Stimulated activated CD4-positive, alpha-beta T cell treated with anti-CD3 and anti-CD28 coated beads, Interleukin-4, amount 100 ng/mL, for 48 hours (primary cell): Measurements from ENCODE around the gene SMTN.
"Not testable (repeated sequence)": the region's sequence is repeated elsewhere in the genome, so short reads cannot be mapped to it uniquely, and the experiment has no call there.

Experiments used
- DNase-seq, 2 donors: peaks; one replicate each; pipeline ENCODE4 v3.0.0-alpha.2; 2020; ENCODE audit warnings: low read depth in 2 of 2

SMTN gene

GRCh38 chr22:31090217-31091085 lies 9.3 kb downstream of the SMTN start:
- no peak for DNase-seq

DNA sequence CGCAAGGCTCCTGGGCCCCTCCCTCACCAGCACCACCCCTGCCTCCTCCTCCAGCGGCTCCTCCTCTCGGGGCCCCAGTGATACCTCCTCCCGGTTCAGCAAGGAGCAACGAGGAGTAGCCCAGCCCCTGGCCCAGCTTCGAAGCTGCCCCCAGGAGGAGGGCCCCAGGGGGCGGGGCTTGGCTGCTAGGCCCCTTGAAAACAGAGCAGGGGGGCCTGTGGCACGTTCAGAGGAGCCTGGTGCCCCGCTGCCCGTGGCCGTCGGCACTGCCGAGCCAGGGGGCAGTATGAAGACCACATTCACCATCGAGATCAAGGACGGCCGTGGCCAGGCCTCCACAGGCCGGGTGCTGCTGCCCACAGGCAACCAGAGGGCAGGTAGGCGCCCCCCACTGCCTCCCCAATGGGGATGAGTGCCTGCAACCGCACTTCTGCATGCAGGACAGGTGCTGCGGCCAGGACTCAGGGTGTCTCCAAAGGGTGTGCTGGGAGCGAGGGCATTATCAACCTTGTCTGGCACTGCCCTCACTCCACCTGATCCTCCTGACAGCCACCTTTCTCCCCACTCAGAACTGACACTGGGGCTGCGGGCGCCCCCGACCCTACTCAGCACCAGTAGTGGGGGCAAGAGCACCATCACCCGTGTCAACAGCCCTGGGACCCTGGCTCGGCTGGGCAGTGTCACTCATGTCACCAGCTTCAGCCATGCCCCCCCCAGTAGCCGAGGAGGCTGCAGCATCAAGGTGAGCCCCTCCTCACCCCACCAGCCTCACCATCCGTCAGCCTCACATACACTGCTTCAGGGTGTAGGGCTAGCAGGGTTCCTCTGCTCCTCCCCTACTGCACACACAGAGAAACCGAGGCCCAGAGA lies 10.2 kb downstream of the SMTN start:
- no peak for DNase-seq

DNA sequence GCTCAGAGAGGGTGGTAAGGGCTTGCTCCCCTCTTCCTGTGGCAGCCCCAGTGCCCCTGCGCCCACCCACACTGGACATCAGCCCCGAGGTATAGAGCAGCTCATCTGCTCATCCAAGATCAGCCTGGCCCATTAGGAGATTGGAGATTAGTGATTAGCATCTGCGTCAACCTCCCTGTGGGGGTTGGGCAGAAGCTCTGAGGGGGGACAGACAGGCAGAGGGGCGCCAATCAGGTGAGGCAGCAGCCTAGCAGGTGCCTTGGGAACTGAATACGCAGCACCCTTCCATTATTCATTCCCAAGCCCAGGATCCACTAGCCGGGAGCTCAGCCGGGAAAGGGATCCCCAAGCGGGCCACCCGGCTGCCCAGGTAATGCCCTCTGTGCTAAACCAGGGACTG lies 11.0 kb downstream of the SMTN start:
- DNase-seq: no peak

DNA sequence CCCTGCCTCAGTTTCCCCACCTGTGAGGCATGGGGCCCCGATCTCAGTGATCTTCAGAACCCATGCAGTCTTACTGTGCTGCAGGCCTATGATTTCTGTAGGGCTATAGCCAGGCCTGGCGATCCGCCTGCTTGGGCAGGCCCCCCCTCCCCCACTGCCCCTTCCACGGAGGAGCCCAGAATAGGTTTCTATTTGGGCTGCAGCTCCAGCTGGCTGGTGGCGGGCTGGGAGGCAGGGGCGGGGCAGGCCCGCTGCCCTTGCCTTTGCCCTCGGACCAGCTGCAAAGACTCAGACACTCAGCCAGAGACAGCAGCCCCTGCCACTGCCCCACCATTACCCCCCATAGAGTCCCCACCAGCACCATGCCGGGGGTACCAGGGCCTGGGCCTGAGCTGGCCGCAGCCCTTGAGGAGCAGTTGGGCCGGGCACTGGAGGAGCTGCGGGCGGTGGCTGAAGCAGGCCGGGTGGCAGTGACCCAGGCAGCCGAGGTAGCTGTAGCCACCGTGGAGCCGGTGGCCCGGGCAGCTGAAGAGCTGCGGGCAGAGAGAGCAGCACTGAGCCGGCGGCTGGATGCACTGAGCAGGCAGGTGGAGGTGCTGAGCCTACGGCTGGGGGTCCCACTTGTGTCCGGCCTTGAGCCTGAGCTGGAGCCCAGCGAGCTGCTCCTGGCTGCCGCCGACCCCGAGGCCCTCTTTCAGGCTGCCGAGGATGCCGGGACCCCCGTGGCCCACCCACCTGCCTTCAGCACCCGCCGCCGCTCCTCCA lies 12.2 kb downstream of the SMTN start:
- no peak for DNase-seq

DNA sequence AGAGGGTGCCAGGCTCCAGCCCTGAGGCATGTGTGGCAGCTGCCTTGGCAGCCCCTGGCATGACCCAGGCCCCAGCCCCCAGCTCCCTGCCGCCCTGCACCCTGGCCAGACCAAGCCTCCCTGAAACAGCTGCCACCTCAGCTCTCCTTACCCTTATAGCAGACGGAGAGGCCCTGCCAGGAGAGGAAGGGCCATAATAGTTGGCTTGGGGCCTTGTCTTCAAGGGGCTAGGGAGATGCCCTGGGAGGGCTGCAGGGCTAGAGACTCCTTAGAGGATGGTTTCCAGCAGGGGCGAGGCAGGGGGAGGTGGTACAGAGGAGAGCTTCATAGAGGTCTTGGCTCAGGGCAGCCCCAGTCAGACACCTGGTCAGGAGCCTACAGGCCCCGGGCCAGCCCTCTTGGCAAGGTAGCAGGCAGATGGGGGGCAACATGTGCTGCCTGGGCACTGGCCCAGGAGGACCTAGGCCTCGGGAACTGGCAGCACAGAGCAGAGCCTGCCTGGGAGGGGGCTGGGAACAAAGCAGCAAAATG lies 13.0 kb downstream of the SMTN start:
- no peak for DNase-seq

DNA sequence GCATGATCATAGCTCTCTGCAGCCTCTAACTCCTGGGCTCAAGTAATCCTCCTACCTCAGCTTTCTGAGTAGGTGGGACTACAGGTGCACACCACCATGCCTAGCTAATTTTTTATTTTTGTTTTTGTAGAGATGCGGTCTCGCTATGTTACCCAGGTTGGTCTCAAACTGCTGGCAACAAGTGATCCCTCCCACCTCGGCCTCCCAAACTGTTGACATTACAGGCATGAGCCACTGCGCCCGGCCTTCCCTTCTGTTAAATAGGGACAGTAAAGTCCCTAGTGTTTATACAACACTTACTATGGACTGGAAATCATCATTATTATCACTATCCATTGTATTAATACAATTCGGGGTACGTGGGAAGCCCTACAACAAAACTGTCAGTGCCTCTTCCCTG lies 13.6 kb downstream of the SMTN start:
- DNase-seq: no peak

- DNase-seq: no peak
Observed at GRCh38 chr22:31095637-31096249, 14.6 kb downstream of the SMTN start.

- DNase-seq: no peak
Observed at GRCh38 chr22:31096657-31097279, 15.7 kb downstream of the SMTN start.

- not testable (repeated sequence) for DNase-seq
Observed at GRCh38 chr22:31097539-31097938, 16.4 kb downstream of the SMTN start.

- DNase-seq: no peak
Observed at GRCh38 chr22:31097941-31098631, 17.0 kb downstream of the SMTN start.

DNA sequence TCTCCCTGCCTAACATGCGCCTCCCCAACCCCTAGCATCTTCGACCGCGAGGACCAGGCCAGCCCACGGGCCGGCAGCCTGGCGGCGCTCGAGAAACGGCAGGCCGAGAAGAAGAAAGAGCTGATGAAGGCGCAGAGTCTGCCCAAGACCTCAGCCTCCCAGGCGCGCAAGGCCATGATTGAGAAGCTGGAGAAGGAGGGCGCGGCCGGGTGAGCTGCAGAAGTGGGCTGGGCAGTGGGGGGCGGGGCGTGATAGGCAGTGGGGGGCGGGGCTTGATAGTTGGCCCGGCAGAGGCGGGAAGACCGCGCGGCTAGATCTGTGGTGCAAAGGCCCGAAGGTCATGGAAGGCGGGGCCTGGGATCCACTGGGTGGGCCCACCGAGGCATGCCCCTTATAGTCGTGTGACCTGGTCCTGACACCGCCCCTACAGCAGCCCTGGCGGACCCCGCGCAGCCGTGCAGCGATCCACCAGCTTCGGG lies 17.6 kb downstream of the SMTN start:
- no peak for DNase-seq

- DNase-seq: no peak
Observed at GRCh38 chr22:31099386-31099785, 18.3 kb downstream of the SMTN start.

DNA sequence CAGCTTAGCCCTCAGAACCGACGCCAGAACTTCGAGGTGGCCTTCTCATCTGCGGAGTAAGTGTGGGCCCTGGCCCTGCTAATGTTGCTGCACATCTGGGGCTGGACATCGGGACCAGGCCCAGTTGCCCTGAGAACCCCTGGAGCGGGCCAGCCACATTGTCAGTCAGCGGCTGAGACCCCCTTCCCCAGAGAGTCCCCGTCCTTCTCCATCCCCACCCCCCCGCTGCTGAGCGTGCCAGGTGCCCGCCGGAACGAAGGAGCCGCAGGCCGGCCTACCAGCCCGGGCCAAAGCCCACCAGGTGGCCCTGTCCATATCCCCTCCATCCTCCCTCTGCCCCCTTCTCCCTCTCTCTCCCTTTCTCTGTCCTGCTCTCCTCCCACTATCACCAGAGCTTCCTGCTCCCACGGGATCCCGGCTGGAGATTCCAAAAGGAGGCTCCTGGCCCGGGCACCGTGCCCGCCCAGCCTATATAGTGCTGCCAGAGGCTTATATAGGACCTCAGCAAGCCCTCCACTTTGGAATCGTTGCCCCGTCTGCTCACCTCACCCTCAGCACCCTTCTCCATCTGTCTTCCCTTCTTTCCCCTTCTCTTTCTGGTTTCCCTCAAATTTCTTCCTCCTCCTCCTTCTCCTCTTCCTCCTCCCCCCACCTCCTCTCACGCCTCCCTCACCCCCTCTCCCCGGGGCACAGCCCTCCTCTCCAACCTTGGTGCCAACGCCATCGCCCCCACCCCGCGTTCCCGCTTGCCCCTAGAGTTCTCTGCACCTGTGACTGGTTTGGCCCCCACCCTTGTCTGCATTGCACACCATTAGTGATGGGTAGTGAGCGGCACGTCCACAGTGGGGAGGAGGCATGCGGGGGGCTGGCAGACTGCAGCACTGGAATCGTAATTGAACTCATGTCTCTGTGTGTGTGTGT lies 19.0 kb downstream of the SMTN start:
- DNase-seq: no peak

GRCh38 chr22:31100762-31101525 lies 19.8 kb downstream of the SMTN start:
- no peak for DNase-seq

GRCh38 chr22:31102441-31103081 lies 21.4 kb downstream of the SMTN start:
- no peak for DNase-seq

GRCh38 chr22:31103111-31103510 lies 22.0 kb downstream of the SMTN start:
- no peak for DNase-seq

- DNase-seq: no peak
Observed at GRCh38 chr22:31103899-31104694, 23.0 kb downstream of the SMTN start.
